Fibroblast of lung (primary cell): ENCODE data around the gene PDE8B.

ENCODE experiments used
- CTCF ChIP-seq, 2 donors: IDR thresholded peaks in 1 of 2; conservative IDR thresholded peaks in 1 of 2; 1 replicate in 1 of 2; 2 replicates in 1 of 2; pipeline ENCODE4 v1.5.1; 2011 to 2012; ENCODE audit warnings: low read length in 2 of 2, control low read depth in 1 of 2, inconsistent platforms in 1 of 2, low read depth in 1 of 2, mild to moderate bottlenecking in 1 of 2
- EZH2 ChIP-seq: IDR thresholded peaks from 2 replicates; pipeline ENCODE4 v1.5.1; 2012; ENCODE audit warnings: low read length, control low read depth, mild to moderate bottlenecking; ENCODE audit errors: missing control alignments

DNA sequence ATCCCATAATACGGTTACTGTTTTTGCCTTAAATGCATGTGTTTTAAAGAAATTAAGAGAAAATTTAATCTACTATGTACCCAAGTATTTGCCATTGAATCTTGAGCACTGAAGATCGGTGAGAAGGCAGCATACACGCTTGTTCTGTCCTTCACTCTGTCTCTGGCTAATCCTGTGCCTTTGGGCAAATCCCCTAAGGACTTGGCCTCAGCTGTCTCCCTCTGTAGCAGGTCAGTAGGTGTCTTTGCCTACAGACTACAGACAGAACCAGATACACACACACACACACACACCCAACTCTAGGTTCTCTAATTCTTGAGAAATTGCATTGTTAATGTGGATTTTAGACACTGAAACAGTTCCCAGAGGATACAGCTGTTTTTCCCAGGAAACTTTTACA lies 164.2 kb downstream of the PDE8B start:
- TF ChIP-seq CTCF (conservative IDR thresholded peaks at IDR 0.05 in 1 of 2, IDR thresholded peaks at IDR 0.05 in 1 of 2; ENCODE audit: low read depth in 1 of 2, low read length in 2 of 2) (no peak), EZH2 (no peak)
